Germinal center (tissue), 1 donor: ENCODE data around the gene CELSR2.
A peak's percentile ranks its signal among the peaks of the same experiment; 100 is the strongest.
"Not testable (repeated sequence)": the region's sequence is repeated elsewhere in the genome, so short reads cannot be mapped to it uniquely, and the experiment has no call there.

ENCODE experiments used
- DNase-seq: peaks from one replicate; pipeline ENCODE4 v3.0.0; 2012; ENCODE audit warnings: mixed read lengths, low spot score

CELSR2 gene

DNA sequence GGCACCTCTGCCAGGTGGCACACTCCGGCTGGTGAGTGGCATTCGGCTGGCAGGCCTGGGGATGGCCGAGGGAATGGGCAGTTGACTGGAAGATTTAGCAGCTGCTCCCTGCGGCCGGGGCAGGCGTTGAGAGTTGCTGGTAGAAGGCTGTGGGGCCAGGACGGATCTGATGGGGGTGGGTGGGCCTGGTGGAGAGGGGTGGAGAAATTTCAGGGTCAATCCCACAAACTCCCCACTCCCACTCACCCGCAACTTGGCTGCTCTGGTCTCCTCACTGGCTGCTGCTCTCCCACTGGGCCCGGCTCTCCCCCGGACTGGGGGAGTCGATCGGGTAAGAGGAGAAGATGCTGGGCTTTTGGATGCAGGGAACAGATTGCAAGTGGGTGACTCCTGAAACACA lies 31.5 kb downstream of the CELSR2 start:
- DNase-seq: no peak

GRCh38 chr1:109281680-109282496 lies 32.5 kb downstream of the CELSR2 start:
- no peak for DNase-seq

- no peak for DNase-seq
Measured at GRCh38 chr1:109282497-109282951, 33.2 kb downstream of the CELSR2 start.

- DNase-seq: peak; percentile 98
Measured at GRCh38 chr1:109282952-109283747, 33.8 kb downstream of the CELSR2 start, which contains the start of gene PSRC1. PSRC1 (minus strand) TSS chr1:109283145.

DNA sequence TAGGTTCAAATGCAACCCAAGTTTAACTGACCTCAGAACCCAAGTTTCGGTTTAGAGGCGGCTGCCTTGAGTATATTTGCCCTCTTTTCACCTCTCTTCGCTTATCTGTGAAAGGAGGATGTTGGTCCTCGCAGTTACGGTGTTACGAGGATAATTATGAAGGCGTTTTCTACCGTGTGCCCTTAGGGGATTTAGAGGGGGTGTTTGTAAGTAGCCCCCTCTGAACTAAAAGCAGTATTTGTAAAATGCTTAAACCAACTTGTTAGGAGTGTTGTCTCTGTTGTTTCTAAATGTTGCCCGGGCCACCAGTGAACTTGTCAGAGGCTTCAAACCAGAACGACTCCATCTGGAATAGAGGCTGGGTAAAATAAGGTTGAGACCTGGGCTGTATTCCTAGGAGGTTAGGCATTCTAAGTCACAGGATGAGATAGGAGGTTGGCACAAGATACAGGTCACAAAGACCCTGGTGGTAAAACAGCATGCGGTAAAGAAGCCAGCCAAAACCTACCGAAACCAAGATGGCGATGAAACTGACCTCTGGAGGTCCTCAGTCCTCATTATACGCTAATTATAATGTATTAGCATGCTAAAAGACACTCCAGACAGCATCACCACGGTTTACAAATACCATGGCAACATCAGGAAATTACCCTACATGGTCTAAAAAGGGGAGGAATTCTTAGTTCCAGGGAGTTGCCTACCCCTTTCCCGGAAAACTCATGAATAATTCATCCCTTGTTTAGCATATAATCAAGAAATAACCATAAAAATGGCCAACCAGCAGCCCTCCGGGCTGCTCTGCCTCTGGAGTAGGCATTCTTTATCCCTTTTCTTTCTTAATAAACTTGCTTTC lies 34.6 kb downstream of the CELSR2 start:
- peak; percentile 25 for DNase-seq

DNA sequence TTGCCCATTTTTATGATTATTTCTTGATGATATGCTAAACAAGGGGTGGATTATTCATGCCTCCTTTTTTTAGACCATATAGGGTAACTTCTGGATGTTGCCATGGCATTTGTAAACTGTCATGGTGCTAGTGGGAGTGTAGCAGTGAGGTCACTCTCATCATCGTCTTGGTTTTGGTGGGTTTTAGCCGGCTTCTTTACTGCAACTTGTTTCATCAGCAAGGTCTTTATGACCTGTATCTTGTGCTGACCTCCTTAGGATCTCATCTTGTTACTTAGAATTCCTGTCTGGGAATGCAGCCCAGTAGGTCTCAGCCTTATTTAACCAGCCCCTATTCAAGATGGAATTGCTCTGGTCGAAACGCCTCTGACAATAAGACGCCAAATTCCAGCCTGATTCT lies 37.4 kb downstream of the CELSR2 start:
- not testable (repeated sequence) for DNase-seq

DNA sequence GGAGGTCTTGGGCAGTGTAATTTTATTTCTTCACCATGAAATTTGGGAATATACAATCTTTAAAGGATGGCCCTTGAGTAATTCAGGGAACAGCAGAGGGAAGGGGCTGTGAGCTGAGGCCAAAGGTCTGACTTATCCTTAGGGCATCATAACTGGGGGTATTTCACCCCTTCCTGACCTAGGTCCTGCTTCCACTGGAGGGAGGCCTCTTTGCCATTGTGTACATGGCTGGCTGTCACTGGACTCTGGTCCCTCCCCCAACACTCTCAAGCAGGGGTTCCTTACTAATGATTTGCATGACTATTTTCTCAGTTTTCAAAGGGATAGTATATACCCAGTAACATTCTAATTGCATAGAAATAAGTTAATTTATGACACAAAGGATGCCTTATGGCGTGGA lies 40.8 kb downstream of the CELSR2 start:
- no peak for DNase-seq

DNA sequence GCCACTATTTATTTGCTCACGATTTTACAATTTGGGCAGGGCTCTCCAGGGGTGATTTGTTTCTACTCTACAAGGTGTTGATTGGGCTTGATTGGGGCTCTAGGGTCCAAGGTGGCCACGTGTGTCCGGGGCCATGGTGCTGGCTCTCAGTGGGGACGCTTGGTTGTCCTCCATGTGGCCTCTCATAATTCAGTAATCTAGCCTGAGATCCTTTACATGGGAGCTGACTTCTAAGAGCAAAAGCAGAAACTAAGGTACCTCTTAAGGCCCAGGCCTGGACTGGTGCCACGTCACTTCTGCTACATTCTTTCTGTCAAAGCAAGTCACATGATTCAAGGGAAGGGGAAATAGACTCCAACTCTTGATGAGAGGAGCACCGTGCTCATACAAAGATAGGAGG lies 41.7 kb downstream of the CELSR2 start:
- DNase-seq: no peak

DNA sequence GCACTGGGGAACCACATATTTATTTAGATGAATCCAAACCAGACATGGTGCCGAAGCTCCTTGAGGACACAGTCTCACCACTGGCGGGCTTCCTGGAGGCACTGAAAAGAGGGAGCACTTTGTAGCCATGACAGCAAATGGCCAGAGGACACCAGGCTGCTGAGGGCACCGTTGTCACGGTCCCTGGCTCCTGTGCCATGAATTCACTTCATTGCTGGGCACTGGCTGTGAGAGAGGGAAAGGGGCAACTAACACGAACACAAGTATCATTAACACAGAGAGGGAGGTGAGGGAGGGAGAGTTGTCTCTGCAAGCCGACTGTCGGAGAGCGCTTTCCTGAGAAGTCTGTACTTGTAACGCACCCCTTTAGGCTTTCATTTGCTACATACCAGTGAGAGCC lies 43.0 kb downstream of the CELSR2 start:
- DNase-seq: no peak

DNA sequence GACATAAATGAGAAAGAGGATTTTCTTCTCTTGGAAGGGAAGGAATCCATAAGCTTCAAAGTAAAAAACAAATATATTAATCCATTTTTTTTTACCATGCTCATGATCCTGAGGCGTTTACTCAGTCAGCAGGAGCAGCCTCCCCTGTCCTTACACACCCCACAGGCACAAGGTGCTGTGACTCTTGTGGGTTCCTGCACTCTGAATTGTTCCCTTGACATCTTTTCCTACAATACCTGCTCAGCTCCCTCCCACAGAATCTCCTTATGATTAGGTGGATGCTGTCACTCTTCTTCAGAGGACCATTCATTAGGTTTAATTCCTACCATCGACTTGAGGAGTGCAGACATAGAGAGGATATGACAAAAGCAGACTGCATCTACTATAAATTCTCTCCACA lies 43.7 kb downstream of the CELSR2 start:
- DNase-seq: no peak

- DNase-seq: peak; percentile 40
Measured at GRCh38 chr1:109294481-109294880, 45.1 kb downstream of the CELSR2 start.

- no peak for DNase-seq
Measured at GRCh38 chr1:109295712-109296415, 46.5 kb downstream of the CELSR2 start.

DNA sequence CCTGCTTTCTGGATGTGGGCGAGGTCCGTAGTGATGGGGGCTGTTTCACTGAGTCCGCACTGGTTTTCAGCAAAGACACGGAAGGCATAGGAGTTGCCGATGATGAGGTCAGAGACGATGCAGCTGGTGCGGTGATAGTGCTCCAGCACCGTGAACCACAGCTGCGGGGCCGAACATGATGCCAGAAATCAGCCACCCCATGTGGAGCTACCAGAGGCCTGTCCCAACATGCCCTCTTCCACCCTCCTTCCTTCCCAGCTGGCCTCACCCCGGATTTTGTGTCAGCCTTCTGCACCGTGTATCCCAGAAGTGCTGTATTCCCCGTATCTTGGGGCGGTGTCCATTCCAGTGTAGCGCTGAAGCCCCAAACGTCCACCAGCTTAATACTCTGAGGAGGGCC lies 47.4 kb downstream of the CELSR2 start:
- no peak for DNase-seq

- DNase-seq: no peak
Measured at GRCh38 chr1:109298666-109299557, 49.6 kb downstream of the CELSR2 start.

GRCh38 chr1:109299558-109300343 lies 50.4 kb downstream of the CELSR2 start:
- DNase-seq: no peak

DNA sequence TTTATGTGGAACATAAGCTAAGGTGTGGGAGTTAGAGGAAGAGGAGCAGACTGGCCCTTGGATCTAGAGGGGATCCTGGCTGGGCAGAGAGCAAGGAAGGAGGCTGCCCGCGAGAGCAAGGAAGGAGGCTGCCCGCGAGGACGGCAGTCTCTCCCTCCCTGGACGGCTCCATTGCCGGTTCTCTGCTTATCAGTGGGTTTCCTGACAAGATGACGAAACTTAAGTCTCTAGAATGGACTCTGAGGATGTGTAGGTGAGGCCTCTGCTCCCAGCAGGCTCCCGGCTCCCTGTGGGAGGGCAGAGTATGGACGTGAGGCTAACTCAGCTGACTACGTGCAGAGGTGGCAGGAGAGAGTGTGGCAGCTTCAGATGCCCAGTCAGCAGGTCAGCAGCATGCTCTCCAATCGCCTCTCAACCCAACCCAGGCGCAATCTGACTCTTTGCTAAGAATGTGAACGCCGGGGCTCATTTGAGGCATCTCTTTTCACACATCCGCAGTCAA lies 51.4 kb downstream of the CELSR2 start:
- DNase-seq: no peak

- DNase-seq: no peak
Measured at GRCh38 chr1:109301874-109302273, 52.5 kb downstream of the CELSR2 start.

- no peak for DNase-seq
Measured at GRCh38 chr1:109304226-109304920, 55.0 kb downstream of the CELSR2 start.

DNA sequence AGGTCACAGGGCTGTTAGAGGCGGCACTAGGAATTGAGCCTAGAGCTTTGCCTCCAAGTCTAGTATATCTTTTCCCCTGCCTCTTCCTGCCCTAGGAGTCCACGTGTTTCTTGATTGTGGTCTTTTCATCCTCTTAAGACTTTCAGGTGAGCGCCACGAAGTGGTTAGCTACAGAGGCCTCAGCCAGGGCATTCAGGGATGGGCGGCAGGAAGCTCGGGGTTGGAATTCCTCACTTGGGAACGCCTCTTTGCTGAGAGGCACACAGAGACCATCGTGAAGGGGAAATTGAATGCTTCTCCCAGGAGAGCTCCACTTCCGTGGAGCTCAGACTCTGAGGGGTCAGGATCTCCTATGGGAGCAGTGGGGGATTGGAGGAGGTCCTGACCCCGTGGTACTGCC lies 56.7 kb downstream of the CELSR2 start:
- not testable (repeated sequence) for DNase-seq
